Activated T-cell treated with anti-CD3 and anti-CD28 coated beads, Interleukin-2, amount 50 U/mL, for 48 hours (primary cell): ENCODE results near the gene DPEP2.
"Not testable (repeated sequence)": the region's sequence is repeated elsewhere in the genome, so short reads cannot be mapped to it uniquely, and the experiment has no call there.

ENCODE experiments used
- DNase-seq, 2 experiments: peaks; one replicate each; pipeline ENCODE4 v3.0.0-alpha.2; 2020

Gene DPEP2

GRCh38 chr16:68005211-68005610 is 5.9 kb upstream of the DPEP2 start:
- no peak for DNase-seq

- DNase-seq: no peak
Measured at GRCh38 chr16:68003031-68003430, 3.7 kb upstream of the DPEP2 start.

GRCh38 chr16:68000450-68000849 is 1.2 kb upstream of the DPEP2 start:
- DNase-seq: no peak

GRCh38 chr16:67999985-68000384 is 701 bp upstream of the DPEP2 start:
- no peak for DNase-seq

GRCh38 chr16:67998231-67998778 is 979 bp downstream of the DPEP2 start:
- not testable (repeated sequence) for DNase-seq

- DNase-seq: no peak
Measured at GRCh38 chr16:67996666-67997065, 2.6 kb downstream of the DPEP2 start.

GRCh38 chr16:67995423-67995822 is 3.9 kb downstream of the DPEP2 start:
- DNase-seq: peak; percentile 52 to 59

GRCh38 chr16:67994040-67994408 is 5.3 kb downstream of the DPEP2 start:
- DNase-seq: not testable (repeated sequence)

GRCh38 chr16:67993207-67994039 is 5.9 kb downstream of the DPEP2 start:
- peak; percentile 90 to 93 for DNase-seq

- DNase-seq: no peak
Measured at GRCh38 chr16:67992661-67993206, 6.5 kb downstream of the DPEP2 start.

- no peak for DNase-seq
Measured at GRCh38 chr16:67990018-67990386, 9.3 kb downstream of the DPEP2 start.

GRCh38 chr16:67989322-67990017 is 9.8 kb downstream of the DPEP2 start:
- no peak for DNase-seq

- no peak for DNase-seq
Measured at GRCh38 chr16:67988675-67989074, 10.6 kb downstream of the DPEP2 start.

GRCh38 chr16:67987460-67988160 is 11.7 kb downstream of the DPEP2 start:
- no peak for DNase-seq

- DNase-seq: no peak
Measured at GRCh38 chr16:67986949-67987348, 12.3 kb downstream of the DPEP2 start.

- no peak for DNase-seq
Measured at GRCh38 chr16:67982011-67982696, 17.1 kb downstream of the DPEP2 start.

- DNase-seq: peak in 1 of 2 experiments; percentile 33
Measured at GRCh38 chr16:67979955-67980678, 19.2 kb downstream of the DPEP2 start, which contains the start of gene DPEP3. DPEP3 (minus strand) TSS chr16:67980499; CDS start chr16:67980380, 119 bp downstream.

- no peak for DNase-seq
Measured at GRCh38 chr16:67977469-67978227, 21.6 kb downstream of the DPEP2 start.

GRCh38 chr16:67977005-67977404 is 22.3 kb downstream of the DPEP2 start:
- DNase-seq: no peak

- no peak for DNase-seq
Measured at GRCh38 chr16:67976205-67976604, 23.1 kb downstream of the DPEP2 start.
